ENCODE results near the gene C2orf80. TPM values are rescaled to one million over a fixed set of nuclear protein-coding genes. Genes with fewer than 3 reads are reported as not detected.
"Not testable (repeated sequence)": the region's sequence is repeated elsewhere in the genome, so short reads cannot be mapped to it uniquely, and the experiment has no call there.

Gene C2orf80
- total and polyA plus RNA-seq, 2 experiments from 2014 or later = 0.92 TPM; not detected in 1

DNA sequence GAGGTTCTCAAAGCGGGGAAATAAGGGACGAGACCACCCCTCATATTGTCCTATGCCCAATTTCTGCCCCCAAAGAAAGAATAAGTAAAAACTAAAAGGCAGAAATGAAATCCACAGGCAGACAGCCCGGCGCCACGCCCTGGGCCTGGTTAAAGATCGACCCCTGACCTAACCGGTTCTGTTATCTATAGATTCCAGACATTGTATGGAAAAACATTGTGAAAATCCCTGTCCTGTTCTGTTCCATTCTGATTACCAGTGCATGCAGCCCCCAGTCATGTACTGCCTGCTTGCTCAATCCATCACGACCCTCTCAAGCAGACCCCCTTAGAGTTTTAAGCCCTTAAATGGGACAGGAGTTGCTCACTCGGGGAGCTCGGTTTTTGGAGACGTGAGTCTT is 72.4 kb downstream of the C2orf80 start:
- H3K79me2 ChIP-seq (replicated peaks; ENCODE audit: insufficient read depth); H3K27me3 ChIP-seq (ENCODE audit: insufficient read depth); ATAC-seq; H3K27ac ChIP-seq (ENCODE audit: low read depth); H3K4me3 Mint-ChIP-seq; H3K27ac Mint-ChIP-seq; H3K4me3 ChIP-seq; DNase-seq (ENCODE audit: low spot score); H3F3A ChIP-seq (replicated peaks; ENCODE audit: low read depth); H3K9me3 Mint-ChIP-seq; H3K36me3 Mint-ChIP-seq (ENCODE audit: low read depth); H3K9me2 ChIP-seq (ENCODE audit: insufficient read depth); H3K4me2 ChIP-seq; H3K36me3 ChIP-seq (ENCODE audit: insufficient read depth); H2AFZ ChIP-seq; H4K20me1 ChIP-seq (replicated peaks; ENCODE audit: insufficient read depth): not testable (repeated sequence)
- Mint-ChIP-seq H3K4me1 (peaks cover 13% of the 10 kb centered on the region), H3K27me3 (ENCODE audit: insufficient read depth, low read depth, poor library complexity) (peaks cover 10% of the 10 kb centered on the region)
- H3K4me1 ChIP-seq (ENCODE audit: insufficient read depth) = peaks cover 19% of the 10 kb centered on the region

Other genes starting within 250 kb of the C2orf80 start
- gene PLEKHM3, start 164.5 kb downstream of the C2orf80 start, total RNA-seq (2014; rRNA removed; shearing (Covaris generic)) = 5.6 and 8.8 TPM in 2 replicates
- gene PLEKHM3, start 164.5 kb downstream of the C2orf80 start, polyA plus RNA-seq (2016; fragmentation: Nextera tagmentation; extraction: Ambion mirVana) = 3.5 and 3.9 TPM in 2 replicates
- 3.0 and 3.4 TPM in 2 replicates for gene CRYGD, start 65.5 kb downstream of the C2orf80 start, total RNA-seq (2014; rRNA removed; shearing (Covaris generic))
- 22.6 and 23.9 TPM in 2 replicates for gene CRYGD, start 65.5 kb downstream of the C2orf80 start, polyA plus RNA-seq (2016; fragmentation: Nextera tagmentation; extraction: Ambion mirVana)
- not detected in 2 replicates for gene CRYGC, start 60.2 kb downstream of the C2orf80 start, total RNA-seq (2014; rRNA removed; shearing (Covaris generic))
- not detected in 2 replicates for gene CRYGC, start 60.2 kb downstream of the C2orf80 start, polyA plus RNA-seq (2016; fragmentation: Nextera tagmentation; extraction: Ambion mirVana)
- 1.9 TPM in 1 of 2 replicates, not detected in the other for gene CRYGB, start 43.9 kb downstream of the C2orf80 start, total RNA-seq (2014; rRNA removed; shearing (Covaris generic))
- 0.49 and 0.92 TPM in 2 replicates for gene CRYGB, start 43.9 kb downstream of the C2orf80 start, polyA plus RNA-seq (2016; fragmentation: Nextera tagmentation; extraction: Ambion mirVana)
- not detected in 2 replicates for gene CRYGA, start 26.4 kb downstream of the C2orf80 start, total RNA-seq (2014; rRNA removed; shearing (Covaris generic))
- not detected in 2 replicates for gene CRYGA, start 26.4 kb downstream of the C2orf80 start, polyA plus RNA-seq (2016; fragmentation: Nextera tagmentation; extraction: Ambion mirVana)
- gene IDH1, start 65.0 kb upstream of the C2orf80 start, total RNA-seq (2014; rRNA removed; shearing (Covaris generic)) = 536 and 559 TPM in 2 replicates
- 276 and 315 TPM in 2 replicates for gene IDH1, start 65.0 kb upstream of the C2orf80 start, polyA plus RNA-seq (2016; fragmentation: Nextera tagmentation; extraction: Ambion mirVana)
- gene PIKFYVE, start 76.2 kb upstream of the C2orf80 start, total RNA-seq (2014; rRNA removed; shearing (Covaris generic)) = 41.1 and 48.0 TPM in 2 replicates
- 14.7 and 15.1 TPM in 2 replicates for gene PIKFYVE, start 76.2 kb upstream of the C2orf80 start, polyA plus RNA-seq (2016; fragmentation: Nextera tagmentation; extraction: Ambion mirVana)
- gene PTH2R, start 216.8 kb upstream of the C2orf80 start, total RNA-seq (2014; rRNA removed; shearing (Covaris generic)) = 0.19 and 0.38 TPM in 2 replicates
- 0.18 and 0.42 TPM in 2 replicates for gene PTH2R, start 216.8 kb upstream of the C2orf80 start, polyA plus RNA-seq (2016; fragmentation: Nextera tagmentation; extraction: Ambion mirVana)

All from GM23338 (cell line).